Psoas muscle (tissue), 8 donors: ENCODE results near the gene DNAAF2. TPM values are rescaled to one million over a fixed set of nuclear protein-coding genes. Genes with fewer than 3 reads are reported as not detected.
A peak's percentile ranks its signal among the peaks of the same experiment; 100 is the strongest.

Experiments
- ATAC-seq, 4 donors: fragments of 200-7000 bp; cut with Tn5 transposase; one replicate each; pipeline ENCODE4 v1.9.1; 2020; ENCODE audit warnings: moderate library complexity in 3 of 4, mild to moderate bottlenecking in 2 of 4
- DNase-seq, 2 donors: peaks; one replicate each; pipeline ENCODE4 v3.0.0-alpha.2; 2020
- H3K27ac ChIP-seq: fragments of 200-600 bp; one replicate; pipeline ENCODE4 v1.8.0; 2022
- H3K27me3 ChIP-seq, 3 donors: fragments of 200-600 bp in 1 of 3; one replicate each; pipeline versions ENCODE4 v1.6.1 to v1.8.0; 2013 to 2022; ENCODE audit warnings: low read length in 2 of 3, mild to moderate bottlenecking in 2 of 3, moderate library complexity in 1 of 3; ENCODE audit not compliant: insufficient read depth in 3 of 3
- H3K36me3 ChIP-seq, 2 donors: fragments of 200-600 bp in 1 of 2; one replicate each; pipeline versions ENCODE4 v1.6.1 to v1.8.0; 2013 to 2022; ENCODE audit warnings: low read depth in 1 of 2, mild to moderate bottlenecking in 1 of 2, moderate library complexity in 1 of 2; ENCODE audit not compliant: insufficient read depth in 1 of 2
- H3K4me1 ChIP-seq: fragments of 200-600 bp; one replicate; pipeline ENCODE4 v1.8.0; 2022
- H3K4me3 ChIP-seq: fragments of 200-600 bp; one replicate; pipeline ENCODE4 v1.8.0; 2022; ENCODE audit warnings: mild to moderate bottlenecking
- H3K9me3 ChIP-seq: fragments of 200-600 bp; one replicate; pipeline ENCODE4 v1.8.0; 2022
- WGBS, 3 donors: extraction: QIAGEN DNeasy Blood & Tissue Kit; methylation state at CpG; one replicate each; pipeline versions ENCODE4 v1.1.6 to v1.1.7; 2013; 5-methylcytosine and 5-hydroxymethylcytosine counted together
- intact Hi-C, 2 donors: fragments of 100-400 bp; cut with DNase I; formaldehyde crosslinking; loops; one replicate each; pipeline versions ENCODE4 v1.11.0 to v1.14.2; 2022
- polyA plus RNA-seq, 3 donors: library from polyadenylated mRNA; stranded (reverse); fragments of 200-250 nt; gene quantifications; one replicate each; pipeline ENCODE4 v1.2.3, GENCODE V29; 2013
- total RNA-seq, 4 donors: library from RNA; stranded (reverse); fragmentation: NEBNext Ultra II Directional in 2 of 4; extraction: Animal tissue kit (Norgen Biotek cat#: 25700) in 2 of 4; gene quantifications; one replicate each; pipeline versions ENCODE4 v1.2.1 to v1.2.4, GENCODE V29; 2021 to 2023
- TF ChIP-seq, protein P1 (sequence below): fragments of 200-600 bp; IDR thresholded peaks from one replicate; pipeline ENCODE4 v1.8.0; 2022; ENCODE audit warnings: antibody characterized with exemption
- donor health status: healthy with polysubstance abuse.
- donor health status: DM: no; HTN: no; CAD: no; lungs with moderate emphysema.
- donor health status: Bipolar disorder and iron deficiency.
- donor health status: healthy.
- donor health status: DM: yes; HTN: yes; CAD: no.
- donor health status: DM: no; HTN: no; CAD: no.
- donor health status: DM: no; HTN: no; CAD: no.
- donor health status: DM: yes; HTN: yes; CAD: no.

The DNAAF2 gene
- total and polyA plus RNA-seq, 7 donors: 4.0 to 10.6 (median 6.0) TPM

DNA sequence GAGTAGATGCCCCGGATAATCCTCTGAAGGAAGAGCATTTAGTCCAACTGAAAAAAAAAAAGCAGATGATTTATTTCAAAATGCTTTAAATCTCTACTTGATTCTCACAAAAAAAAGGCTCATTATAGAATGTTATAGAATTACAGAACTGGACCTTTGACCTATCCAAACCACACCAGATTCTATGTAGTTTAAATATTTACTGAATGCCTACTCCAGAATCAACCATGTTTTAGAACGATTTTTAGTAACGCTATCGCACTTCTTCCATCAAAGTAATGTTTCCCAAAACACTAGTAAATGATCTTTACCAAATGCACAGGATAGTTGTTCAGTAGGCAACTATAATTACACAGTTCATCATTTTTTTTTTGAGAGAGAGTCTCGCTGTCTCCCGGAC is 51.4 kb downstream of the DNAAF2 start:
- no peaks in the 10 kb centered on the region for H3K27me3 ChIP-seq
- DNase-seq: no peak
- peak overlapping the region; percentile 72 for H3K4me3 ChIP-seq
- peaks cover 9 to 34% of the 10 kb centered on the region in 2 donors for H3K36me3 ChIP-seq
- TF ChIP-seq, protein P1, sequence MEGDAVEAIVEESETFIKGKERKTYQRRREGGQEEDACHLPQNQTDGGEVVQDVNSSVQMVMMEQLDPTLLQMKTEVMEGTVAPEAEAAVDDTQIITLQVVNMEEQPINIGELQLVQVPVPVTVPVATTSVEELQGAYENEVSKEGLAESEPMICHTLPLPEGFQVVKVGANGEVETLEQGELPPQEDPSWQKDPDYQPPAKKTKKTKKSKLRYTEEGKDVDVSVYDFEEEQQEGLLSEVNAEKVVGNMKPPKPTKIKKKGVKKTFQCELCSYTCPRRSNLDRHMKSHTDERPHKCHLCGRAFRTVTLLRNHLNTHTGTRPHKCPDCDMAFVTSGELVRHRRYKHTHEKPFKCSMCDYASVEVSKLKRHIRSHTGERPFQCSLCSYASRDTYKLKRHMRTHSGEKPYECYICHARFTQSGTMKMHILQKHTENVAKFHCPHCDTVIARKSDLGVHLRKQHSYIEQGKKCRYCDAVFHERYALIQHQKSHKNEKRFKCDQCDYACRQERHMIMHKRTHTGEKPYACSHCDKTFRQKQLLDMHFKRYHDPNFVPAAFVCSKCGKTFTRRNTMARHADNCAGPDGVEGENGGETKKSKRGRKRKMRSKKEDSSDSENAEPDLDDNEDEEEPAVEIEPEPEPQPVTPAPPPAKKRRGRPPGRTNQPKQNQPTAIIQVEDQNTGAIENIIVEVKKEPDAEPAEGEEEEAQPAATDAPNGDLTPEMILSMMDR: no peak
- peaks cover 27% of the 10 kb centered on the region for H3K4me1 ChIP-seq
- ATAC-seq: no peak
- H3K9me3 ChIP-seq: no peaks in the 10 kb centered on the region
- WGBS, 3 donors: 89 to 94% (median 92%) methylated on average over 6 of the region's 6 CpGs
- peak overlapping the region; percentile 4 for H3K27ac ChIP-seq
- intact Hi-C loops: no loop called here

DNA sequence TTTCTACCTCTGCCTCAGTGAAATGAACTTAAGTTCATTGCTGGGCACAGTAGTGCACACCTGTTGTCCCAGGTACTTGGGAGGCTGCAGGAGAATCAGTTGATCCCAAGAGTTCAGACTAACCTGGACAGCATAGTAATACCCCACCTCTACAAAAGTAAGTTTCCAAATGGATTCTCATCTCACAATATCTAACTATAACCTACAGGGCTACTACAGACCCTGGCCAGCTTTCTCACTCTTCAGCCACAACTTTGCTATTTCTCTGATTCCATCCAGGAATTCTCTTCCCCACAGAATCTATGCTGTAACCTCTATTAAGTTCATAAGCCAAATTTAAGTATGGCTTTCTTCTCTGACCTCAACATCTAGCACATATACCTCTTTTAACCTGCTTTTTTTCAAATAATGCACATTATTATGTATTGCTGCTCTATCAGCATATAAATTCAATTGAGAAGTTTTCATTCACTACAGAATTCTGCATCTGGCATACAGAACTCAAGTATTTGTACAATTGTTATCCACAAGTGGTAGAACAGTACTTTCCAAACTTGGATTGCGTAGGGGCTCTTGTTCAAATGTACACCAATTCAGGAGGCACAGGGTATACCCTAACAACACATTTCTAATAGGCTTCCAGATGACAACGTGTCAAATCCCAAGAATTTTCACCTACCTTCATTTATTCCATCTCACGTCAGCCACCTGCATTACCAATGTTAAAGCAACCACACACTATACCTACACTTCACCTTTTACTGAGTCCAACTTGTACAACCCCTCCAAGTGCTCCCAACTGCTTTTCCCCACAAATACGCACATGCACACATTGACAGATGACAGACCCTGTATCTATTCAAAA is 52.7 kb downstream of the DNAAF2 start:
- Histone ChIP-seq H3K27me3 (no peaks in the 10 kb centered on the region), H3K9me3 (no peaks in the 10 kb centered on the region), H3K27ac (no peak overlapping the region), H3K36me3 (peaks cover 9 to 38% of the 10 kb centered on the region in 2 donors), H3K4me1 (peaks cover 27% of the 10 kb centered on the region), H3K4me3 (no peak overlapping the region)
- TF ChIP-seq, protein P1: no peak
- ATAC-seq (no peak), DNase-seq (no peak)
- intact Hi-C loops: no loop called here
- 83 to 86% (median 85%) methylated on average over 4 of the region's 4 CpGs for WGBS, 3 donors

DNA sequence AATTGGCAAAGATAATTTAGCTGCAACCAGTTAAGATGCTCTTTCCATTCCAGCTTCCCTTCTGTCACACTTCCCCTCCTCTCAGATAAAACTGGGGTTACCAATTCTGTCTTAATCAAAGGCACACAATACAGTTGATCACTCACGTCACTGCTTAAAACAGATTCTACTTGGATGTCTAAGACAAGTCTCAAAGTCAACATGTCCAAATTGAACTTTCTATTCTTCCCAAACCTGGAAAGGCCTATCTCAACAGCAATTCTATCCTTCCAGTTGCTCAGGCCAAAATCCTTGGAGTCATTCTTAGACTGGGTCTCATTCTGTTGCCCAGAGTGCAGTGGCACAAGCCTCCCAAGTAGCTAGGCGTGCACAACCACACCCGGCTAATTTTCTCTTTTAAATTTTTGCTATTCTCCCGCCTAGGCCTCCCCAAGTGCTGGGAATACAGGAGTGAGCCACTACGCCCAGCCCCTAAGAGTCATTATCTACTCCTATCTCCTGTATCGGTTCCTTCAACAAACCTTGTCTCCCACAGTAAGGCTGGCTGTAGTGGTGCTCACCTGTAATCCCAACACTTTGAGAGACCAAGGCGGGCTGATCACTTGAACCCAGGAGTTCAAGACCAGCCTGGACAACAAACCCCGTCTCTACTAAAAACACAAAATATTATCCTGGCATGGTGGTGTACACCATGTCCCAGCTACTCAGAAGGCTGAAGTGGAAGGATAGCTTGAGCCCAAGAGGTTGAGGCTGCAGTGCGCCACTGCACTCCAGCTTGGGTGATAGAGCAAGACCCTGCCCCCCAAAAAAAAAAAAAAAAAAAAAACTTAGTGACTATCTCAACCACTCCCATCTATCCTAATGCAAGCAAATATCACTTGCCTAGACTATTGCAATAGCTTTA is 53.6 kb downstream of the DNAAF2 start:
- intact Hi-C loops: no loop called here
- Histone ChIP-seq H3K9me3 (no peaks in the 10 kb centered on the region), H3K27ac (no peak overlapping the region), H3K36me3 (peaks cover 9 to 47% of the 10 kb centered on the region in 2 donors), H3K4me3 (no peak overlapping the region), H3K4me1 (peaks cover 27% of the 10 kb centered on the region), H3K27me3 (no peaks in the 10 kb centered on the region)
- WGBS, 3 donors: 72 to 85% (median 77%) methylated on average over 9 of the region's 9 CpGs
- DNase-seq (no peak), ATAC-seq (no peak)
- TF ChIP-seq, protein P1: no peak

DNA sequence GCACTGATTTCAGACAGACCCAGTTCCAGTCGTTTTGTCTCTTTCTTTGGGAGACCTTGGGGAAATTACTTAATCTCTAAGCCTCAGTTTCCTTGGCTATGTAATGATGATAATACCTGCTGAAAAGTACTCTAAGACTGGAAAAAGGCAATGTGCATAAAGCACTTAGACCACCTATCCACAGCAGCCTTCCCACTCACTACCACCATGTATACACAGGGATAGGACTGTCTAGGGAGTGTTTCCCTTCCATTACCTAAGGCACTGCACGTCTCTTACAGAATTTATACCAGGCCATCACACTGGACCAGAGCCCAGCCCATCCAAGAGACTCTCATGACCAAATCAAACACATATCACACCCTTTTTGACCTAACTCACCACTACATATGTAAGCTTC is 55.2 kb downstream of the DNAAF2 start:
- no peaks in the 10 kb centered on the region for H3K27me3 ChIP-seq
- peaks cover 25% of the 10 kb centered on the region for H3K4me1 ChIP-seq
- H3K9me3 ChIP-seq: no peaks in the 10 kb centered on the region
- DNase-seq (no peak), ATAC-seq (no peak)
- intact Hi-C loops: no loop called here
- no peak overlapping the region for H3K4me3 ChIP-seq
- H3K27ac ChIP-seq: no peak overlapping the region
- peaks cover 9 to 58% of the 10 kb centered on the region in 2 donors for H3K36me3 ChIP-seq
- TF ChIP-seq, protein P1: no peak
- WGBS, 3 donors: 78 to 87% (median 85%) methylated on average over 2 of the region's 2 CpGs
